Mucosa of descending colon (tissue), 3 donors: ENCODE results near the gene NDUFA11. TPM values are rescaled to one million over a fixed set of nuclear protein-coding genes. Genes with fewer than 3 reads are reported as not detected.
"Not testable (repeated sequence)": the region's sequence is repeated elsewhere in the genome, so short reads cannot be mapped to it uniquely, and the experiment has no call there.

Experiments
- ATAC-seq: fragments of 200-7000 bp; cut with Tn5 transposase; one replicate; pipeline ENCODE4 v1.9.1; 2020; ENCODE audit warnings: mild to moderate bottlenecking, moderate library complexity
- DNase-seq, 3 donors: peaks; one replicate each; pipeline ENCODE4 v3.0.0-alpha.2; 2020
- H3K36me3 ChIP-seq: fragments of 200-600 bp; one replicate; pipeline ENCODE4 v1.8.0; 2021; ENCODE audit warnings: low read depth, mild to moderate bottlenecking
- H3K4me1 ChIP-seq: fragments of 200-600 bp; one replicate; pipeline ENCODE4 v1.8.0; 2021; ENCODE audit warnings: low read depth, mild to moderate bottlenecking
- H3K4me3 ChIP-seq: fragments of 200-600 bp; one replicate; pipeline ENCODE4 v1.8.0; 2021; ENCODE audit warnings: mild to moderate bottlenecking
- H3K9me3 ChIP-seq: fragments of 200-600 bp; one replicate; pipeline ENCODE4 v1.8.0; 2021; ENCODE audit warnings: mild to moderate bottlenecking
- CTCF ChIP-seq: fragments of 200-600 bp; IDR thresholded peaks from one replicate; pipeline ENCODE4 v1.8.0; 2022; ENCODE audit warnings: antibody characterized with exemption, mild to moderate bottlenecking
- intact Hi-C, 2 donors: fragments of 100-400 bp; cut with DNase I in 1 of 2; cut with micrococcal nuclease in 1 of 2; formaldehyde crosslinking; loops; one replicate each; pipeline versions ENCODE4 v1.11.0 to v1.11.1; 2022; cut with DNase I, micrococcal nuclease
- total RNA-seq, 3 donors: library from RNA; stranded (reverse); fragmentation: NEBNext Ultra II Directional in 2 of 3; extraction: Animal tissue kit (Norgen Biotek cat#: 25700) in 2 of 3; gene quantifications; one replicate each; pipeline versions ENCODE4 v1.2.1 to v1.2.4, GENCODE V29; 2021 to 2023
- donor health status: DM: no; HTN: no; CAD: no; lungs with moderate emphysema.
- donor health status: DM: no; HTN: no; CAD: no.
- donor health status: DM: no; HTN: yes; CAD: no.

NDUFA11 gene
- total RNA-seq, 3 donors from 2014 or later: 178 to 213 (median 182) TPM

- intact Hi-C loops: loop anchor here (5.0 to 10.0 kb wide), 2 partner anchors 77 to 89 kb away; no protein-coding TSS in a partner anchor
- no peak for TF ChIP-seq CTCF
- ATAC-seq (peak; percentile 2), DNase-seq (no peak)
- no peaks in the 10 kb centered on the region for H3K9me3 ChIP-seq
- H3K4me3 ChIP-seq: no peak overlapping the region
- no peaks in the 10 kb centered on the region for H3K4me1 ChIP-seq
- no peaks in the 10 kb centered on the region for H3K36me3 ChIP-seq
Observed at GRCh38 chr19:5891572-5891937, 12.0 kb downstream of the NDUFA11 start.

- DNase-seq (no peak), ATAC-seq (no peak)
- intact Hi-C loops: loop anchor here (5.0 to 10.0 kb wide), 2 partner anchors 75 to 88 kb away; no protein-coding TSS in a partner anchor
- Histone ChIP-seq H3K4me1 (no peaks in the 10 kb centered on the region), H3K4me3 (no peak overlapping the region), H3K36me3 (no peaks in the 10 kb centered on the region), H3K9me3 (no peaks in the 10 kb centered on the region)
- no peak for TF ChIP-seq CTCF
Observed at GRCh38 chr19:5890099-5890498, 13.5 kb downstream of the NDUFA11 start.

GRCh38 chr19:5889288-5889971, 14.2 kb downstream of the NDUFA11 start:
- intact Hi-C loops: no loop called here
- no peak for TF ChIP-seq CTCF
- ATAC-seq (no peak), DNase-seq (no peak)
- Histone ChIP-seq H3K36me3 (no peaks in the 10 kb centered on the region), H3K4me3 (no peak overlapping the region), H3K9me3 (no peaks in the 10 kb centered on the region), H3K4me1 (no peaks in the 10 kb centered on the region)

- ATAC-seq, H3K36me3 ChIP-seq, H3K4me3 ChIP-seq, H3K4me1 ChIP-seq, intact Hi-C loops, H3K9me3 ChIP-seq, DNase-seq: not testable (repeated sequence)
Observed at GRCh38 chr19:5884065-5884811, 19.4 kb downstream of the NDUFA11 start.

- ATAC-seq, H3K9me3 ChIP-seq, H3K4me1 ChIP-seq, H3K36me3 ChIP-seq, DNase-seq, intact Hi-C loops, H3K4me3 ChIP-seq: not testable (repeated sequence)
Observed at GRCh38 chr19:5883157-5883873, 20.3 kb downstream of the NDUFA11 start.

GRCh38 chr19:5882421-5882968, 21.1 kb downstream of the NDUFA11 start:
- Histone ChIP-seq H3K36me3 (no peaks in the 10 kb centered on the region), H3K4me3 (no peak overlapping the region), H3K9me3 (no peaks in the 10 kb centered on the region), H3K4me1 (no peaks in the 10 kb centered on the region)
- ATAC-seq (peak; percentile 19), DNase-seq (no peak)
- TF ChIP-seq CTCF: no peak
- intact Hi-C loops: no loop called here
